ENCODE measurements around the gene LDHAL6B. TPM values are rescaled to one million over a fixed set of nuclear protein-coding genes. Genes with fewer than 3 reads are reported as not detected.

LDHAL6B gene
- total RNA-seq, 1 donor from 2014 or later = not detected

DNA sequence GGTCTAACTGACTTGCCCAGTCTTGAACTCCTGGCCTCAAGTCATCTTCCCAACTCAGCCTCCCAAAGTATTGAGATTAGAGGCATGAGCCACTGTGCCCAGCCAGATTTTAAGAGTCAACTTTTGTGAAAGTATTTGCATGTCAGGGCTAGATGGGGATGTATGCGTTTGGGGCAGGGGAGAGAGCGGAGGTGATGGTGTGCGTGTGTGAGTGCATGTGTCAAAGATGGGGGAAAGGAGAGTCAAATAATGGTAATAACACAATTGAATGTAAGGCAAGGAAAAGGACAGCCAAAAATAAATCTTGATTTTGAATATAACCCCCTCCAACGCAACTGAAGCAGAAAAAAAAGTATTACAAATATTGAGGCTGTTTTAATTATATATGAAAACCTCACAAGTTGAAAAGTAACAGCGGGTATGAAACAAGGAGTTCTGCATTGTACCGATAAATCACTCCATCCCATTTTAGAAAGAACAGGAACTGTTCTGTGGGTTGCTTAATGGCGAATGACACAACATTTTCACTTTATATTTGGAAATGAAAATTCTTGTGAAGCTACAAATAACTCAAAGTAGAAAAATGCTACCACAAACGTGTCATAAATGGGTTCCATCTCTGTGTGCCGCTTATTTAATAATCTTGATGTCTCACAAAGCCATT is 29.9 kb upstream of the LDHAL6B start:
- DNase-seq (ENCODE audit: low spot score) = no peak

DNA sequence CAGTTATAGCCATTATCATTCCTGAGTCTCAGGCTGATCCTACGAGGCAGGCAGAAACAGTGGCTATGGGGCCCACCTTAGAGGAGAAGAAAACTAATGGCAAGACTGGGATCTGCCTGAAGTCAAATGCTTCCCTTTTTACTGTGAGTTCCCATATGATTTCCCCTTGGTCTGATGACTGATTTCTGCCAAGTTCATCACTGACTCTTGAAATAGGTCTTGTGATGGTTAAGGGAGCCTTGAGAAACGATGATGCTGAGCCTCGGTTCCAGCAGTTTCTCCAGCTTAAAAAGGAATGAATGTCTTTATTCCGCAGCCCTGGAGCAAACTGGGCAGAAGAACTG is 29.4 kb upstream of the LDHAL6B start:
- DNase-seq (ENCODE audit: low spot score) = no peak

DNA sequence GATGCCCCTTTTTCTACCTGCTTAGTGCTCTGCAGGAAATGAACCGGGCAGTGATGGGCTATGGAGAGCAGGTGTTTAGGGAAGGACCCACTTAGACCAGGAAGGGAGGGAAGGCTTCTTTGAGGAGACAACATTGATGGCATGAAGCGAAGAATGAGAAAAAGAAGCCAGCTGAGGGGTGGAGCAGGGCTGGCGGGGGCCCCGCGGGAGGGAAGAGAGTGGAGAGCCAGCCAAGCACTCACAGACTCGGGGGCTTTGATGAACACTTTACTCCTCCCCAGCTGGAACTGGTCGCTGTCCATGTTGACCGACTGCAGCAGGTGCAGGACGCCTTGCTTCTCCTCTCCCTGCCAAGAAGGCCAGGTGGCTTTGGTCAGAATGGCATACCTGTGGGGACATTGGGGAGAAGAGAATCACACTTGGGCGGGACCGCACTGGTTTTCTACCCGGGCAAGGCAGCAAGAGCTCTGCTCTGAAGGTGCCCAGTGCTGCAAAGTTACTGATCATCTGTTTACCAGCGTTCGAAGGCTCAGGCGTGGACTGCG is 28.4 kb upstream of the LDHAL6B start:
- no peak for DNase-seq (ENCODE audit: low spot score)

GRCh38 chr15:59179717-59180116 is 26.9 kb upstream of the LDHAL6B start:
- DNase-seq (ENCODE audit: low spot score) = no peak

DNA sequence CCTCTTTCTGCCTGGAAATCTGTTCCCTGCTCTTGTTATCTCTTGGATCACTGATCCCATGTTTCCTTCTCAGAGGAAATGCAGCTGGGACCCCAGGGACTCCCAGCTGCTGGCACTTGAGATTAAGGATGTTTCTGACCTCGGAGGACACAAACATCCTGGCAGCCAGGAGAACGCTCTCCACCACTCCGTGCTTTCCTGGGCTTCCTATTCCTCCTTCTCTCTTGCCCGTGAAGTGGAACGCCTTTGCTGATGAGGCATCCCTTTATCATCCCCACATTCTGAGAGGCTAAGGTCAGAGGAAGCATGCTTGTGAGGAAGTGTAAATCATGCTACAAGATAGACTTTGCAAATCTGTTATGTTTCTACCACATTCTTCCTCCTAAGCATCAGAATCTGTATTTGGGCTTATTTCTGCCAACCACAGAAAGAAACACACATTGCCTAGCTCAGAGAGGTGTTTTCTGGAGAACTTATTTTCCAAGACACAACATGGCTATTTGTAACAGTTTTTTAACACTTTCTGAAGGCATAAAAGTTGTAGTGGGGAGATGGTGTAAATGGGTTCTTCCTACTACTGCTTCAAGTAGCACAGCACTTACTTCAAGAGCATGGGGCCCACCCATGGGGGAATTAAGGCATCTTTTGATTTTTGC is 25.6 kb upstream of the LDHAL6B start:
- DNase-seq (ENCODE audit: low spot score) = no peak

DNA sequence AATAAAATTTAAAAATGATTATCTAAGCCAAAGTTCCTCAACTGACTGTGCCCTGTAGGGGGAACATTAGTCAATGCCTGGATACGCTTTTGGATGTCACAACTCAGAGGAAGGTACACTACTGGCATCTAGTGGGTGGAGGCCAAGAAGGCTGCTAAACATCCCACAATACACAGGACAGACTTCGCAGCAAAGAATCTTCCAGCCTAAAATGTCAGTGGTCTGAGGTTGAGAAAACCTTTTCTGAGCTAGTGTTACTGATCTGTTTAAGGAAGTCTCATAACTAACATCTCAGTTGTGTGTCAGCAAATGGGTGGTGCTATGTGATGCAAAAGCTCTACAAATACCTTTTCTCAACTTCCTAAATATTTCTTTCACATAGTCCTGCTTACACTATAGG is 20.9 kb upstream of the LDHAL6B start:
- DNase-seq (ENCODE audit: low spot score) = no peak

- no peak for DNase-seq (ENCODE audit: low spot score)
These were observed 20.1 kb upstream of the LDHAL6B start for GRCh38 chr15:59186501-59186900.

DNA sequence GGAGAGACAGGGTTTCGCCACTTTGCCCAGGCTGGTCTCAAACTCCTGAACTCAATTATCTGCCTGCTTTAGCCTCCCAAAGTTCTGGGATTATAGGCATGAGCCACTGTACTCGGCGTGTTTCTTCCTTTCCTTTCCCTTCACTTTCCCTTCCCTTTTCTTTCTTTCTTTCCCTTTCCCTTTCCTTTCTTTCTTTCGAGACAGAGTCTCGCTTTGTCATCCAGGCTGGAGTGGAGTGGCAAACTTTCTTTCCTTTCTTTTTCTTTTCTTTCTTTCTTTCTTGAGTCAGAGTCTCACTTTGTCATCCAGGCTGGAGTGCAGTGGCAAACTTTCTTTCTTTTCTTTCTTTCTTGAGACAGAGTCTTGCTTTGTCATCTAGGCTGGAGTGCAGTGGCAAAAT is 17.4 kb upstream of the LDHAL6B start:
- no peak for DNase-seq (ENCODE audit: low spot score)

DNA sequence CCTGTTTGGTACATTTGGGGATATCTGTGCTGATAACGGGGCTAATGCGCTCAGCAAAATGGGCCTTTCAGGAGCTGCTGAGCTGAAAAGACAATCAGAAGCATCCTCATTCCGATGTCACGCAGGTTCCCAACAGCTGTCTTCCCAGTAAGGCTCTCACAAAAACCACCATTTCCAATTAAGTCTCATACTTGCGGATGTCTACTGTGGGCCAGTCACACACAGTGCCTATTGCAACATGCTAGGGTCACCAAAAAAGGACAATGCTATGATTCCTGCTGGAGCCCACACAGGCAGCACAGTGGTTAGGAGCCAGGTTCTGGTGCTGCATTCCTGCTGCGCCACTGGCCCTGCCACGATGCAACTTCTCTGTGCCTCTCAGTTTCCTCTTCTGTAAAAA is 16.4 kb upstream of the LDHAL6B start:
- no peak for DNase-seq (ENCODE audit: low spot score)

DNA sequence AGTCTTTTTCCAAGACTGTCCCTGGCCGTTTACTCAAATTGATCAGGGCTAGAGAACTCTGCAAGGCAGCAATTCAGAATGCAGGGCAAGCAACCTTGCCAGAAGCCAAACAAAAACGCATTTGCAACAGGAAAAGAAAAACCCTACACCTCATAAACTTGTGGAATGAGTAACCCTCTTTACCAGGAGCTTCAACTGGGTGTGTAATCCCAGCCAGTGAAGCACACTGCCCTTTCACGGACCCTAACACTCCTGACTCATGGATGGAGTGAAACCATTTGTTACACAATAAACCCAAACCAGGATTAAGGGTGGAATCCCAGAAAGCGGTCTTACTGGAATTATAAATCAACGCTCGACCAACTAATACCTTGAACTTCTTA is 14.8 kb upstream of the LDHAL6B start:
- DNase-seq (ENCODE audit: low spot score) = no peak

GRCh38 chr15:59194639-59195325 is 11.9 kb upstream of the LDHAL6B start:
- DNase-seq (ENCODE audit: low spot score) = no peak

- no peak for DNase-seq (ENCODE audit: low spot score)
These were observed 10.2 kb upstream of the LDHAL6B start for GRCh38 chr15:59196416-59196815.

DNA sequence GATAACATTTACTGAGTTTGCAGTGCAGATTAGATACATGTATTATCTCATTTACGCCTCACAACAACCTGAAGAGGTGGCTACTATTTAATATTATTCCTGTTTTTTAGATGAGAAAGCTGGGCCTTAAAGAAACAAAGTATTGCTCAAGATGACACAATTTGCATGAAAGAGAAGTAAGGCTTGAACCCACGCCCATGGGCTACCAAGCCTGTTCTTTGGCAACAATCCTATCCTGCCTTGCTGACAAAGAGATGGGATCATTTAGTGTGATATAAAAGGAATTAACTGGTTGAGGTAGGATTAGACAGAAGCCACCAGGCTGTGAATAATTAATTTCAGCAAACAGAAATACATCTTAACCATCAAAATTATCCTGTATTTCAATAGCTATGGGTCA is 9.2 kb upstream of the LDHAL6B start:
- no peak for DNase-seq (ENCODE audit: low spot score)

DNA sequence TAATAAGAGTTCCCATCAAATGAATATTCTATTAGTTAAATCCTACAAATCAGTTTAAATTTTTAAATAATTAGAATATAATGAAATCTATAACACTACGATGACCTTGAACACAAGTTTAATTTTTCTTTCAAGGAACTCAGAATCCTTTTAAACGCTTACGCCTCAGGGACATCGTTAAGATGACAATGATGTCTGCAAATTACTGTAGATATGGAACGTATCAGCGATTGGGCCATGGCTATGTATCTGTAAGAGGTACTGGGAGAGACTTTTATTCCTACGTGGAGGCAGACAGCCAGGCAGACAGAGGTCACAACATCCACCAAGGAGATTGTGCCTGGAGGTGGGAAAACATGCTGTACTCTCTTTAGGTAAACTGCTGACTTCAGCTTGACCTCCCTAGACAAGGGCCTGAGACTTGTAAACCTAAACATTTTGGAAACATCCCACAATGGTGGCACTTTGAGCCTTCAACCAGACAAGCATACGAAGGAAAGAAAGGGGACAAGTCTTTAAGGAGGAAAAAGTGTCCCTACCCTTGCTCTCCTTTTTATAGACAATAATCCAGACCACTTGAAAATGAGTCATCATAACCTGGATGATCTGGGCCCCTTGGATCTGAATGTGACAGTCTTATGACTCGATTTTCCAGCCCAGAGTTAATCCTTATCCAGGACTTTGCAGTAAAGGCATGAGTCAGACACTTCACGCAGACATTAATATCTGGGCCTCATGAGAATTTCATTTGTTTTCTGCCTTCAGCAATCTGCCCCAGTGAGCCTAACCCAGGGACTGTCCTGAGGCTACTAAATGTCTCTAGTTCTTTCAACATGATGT is 6.8 kb upstream of the LDHAL6B start:
- DNase-seq (ENCODE audit: low spot score) = no peak

DNA sequence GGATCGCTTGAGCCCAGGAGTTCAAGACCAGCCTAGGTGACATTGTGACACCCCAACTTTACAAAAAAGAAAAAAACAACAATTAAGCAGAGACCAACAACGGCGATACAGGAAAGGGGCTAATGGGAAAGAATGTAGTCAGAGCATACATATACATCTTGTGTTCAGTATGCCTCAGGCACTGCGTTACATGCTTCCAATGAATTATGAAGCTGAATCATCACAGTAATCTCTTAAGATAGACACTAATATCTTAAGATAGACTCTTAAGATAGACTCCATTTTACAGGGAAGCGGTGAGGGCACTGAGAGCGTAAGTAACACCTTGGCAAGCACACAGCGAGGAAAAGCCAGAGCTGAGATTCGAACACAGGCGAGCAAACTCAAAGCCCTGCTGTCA is 6.1 kb upstream of the LDHAL6B start:
- DNase-seq (ENCODE audit: low spot score) = no peak

- no peak for DNase-seq (ENCODE audit: low spot score)
These were observed 3.6 kb upstream of the LDHAL6B start for GRCh38 chr15:59203008-59203407.

DNA sequence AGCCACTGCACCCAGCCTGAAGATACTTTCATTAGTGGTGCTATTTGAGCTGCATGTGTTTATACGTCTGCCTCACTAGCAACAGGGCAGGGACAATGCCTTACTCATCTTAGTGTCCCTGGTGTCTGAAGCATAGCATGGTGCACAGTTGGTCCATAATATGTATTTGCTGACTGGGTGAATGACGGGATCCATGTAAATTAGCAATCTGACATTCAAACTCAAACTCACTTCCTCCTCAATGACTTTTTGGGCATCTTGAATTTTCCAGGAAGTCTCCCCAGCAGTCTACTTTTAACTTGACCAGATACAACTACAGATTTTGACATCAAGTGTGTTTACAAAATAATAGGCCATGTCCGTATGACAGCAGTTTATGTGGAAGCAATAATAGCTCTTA is 3.0 kb upstream of the LDHAL6B start:
- DNase-seq (ENCODE audit: low spot score) = no peak

- no peak for DNase-seq (ENCODE audit: low spot score)
These were observed 612 bp upstream of the LDHAL6B start for GRCh38 chr15:59205839-59206622.

- DNase-seq (ENCODE audit: low spot score) = no peak
These were observed 2.1 kb downstream of the LDHAL6B start for GRCh38 chr15:59208613-59209249.

DNA sequence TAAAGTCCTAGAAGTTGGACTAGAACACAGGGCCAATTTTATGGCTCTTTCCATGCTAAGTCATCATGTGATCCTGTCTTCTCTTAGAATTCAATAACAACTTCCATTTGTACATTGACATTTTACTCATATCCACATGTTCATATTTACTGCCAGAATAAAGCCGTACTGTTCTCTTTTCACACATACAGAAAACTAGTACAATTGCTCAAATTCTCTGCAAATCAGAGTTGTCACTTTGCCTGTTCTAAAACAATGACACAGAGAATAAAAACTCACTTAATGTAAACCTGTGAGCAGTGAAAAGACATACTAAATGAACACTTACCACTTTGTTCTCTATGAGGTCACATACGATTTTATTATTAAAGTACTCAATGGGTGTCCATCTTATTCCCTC is 3.5 kb downstream of the LDHAL6B start:
- no peak for DNase-seq (ENCODE audit: low spot score)
